PFSK-1 (cell line): ENCODE data around the gene LGALS12.

Source experiments
- FOXP2 ChIP-seq: optimal IDR thresholded peaks from 2 replicates; pipeline ENCODE3; 2011; ENCODE audit warnings: borderline replicate concordance, control low read depth, inconsistent platforms; ENCODE audit not compliant: insufficient read depth; ENCODE audit errors: extremely low read length, extremely low read depth
- POLR2AphosphoS5 ChIP-seq: IDR thresholded peaks from 2 replicates; pipeline ENCODE4 v1.6.1; 2012; ENCODE audit warnings: low read depth, mild to moderate bottlenecking, control low read depth, low read length, moderate library complexity
- REST ChIP-seq, 2 experiments: IDR thresholded peaks; 2 replicates each; pipeline versions ENCODE4 v1.6.1 to v1.8.0; 2011 to 2012; ENCODE audit warnings: low read depth in 2 of 2, low read length in 2 of 2, control low read depth in 1 of 2, inconsistent platforms in 1 of 2, mild to moderate bottlenecking in 1 of 2, moderate library complexity in 1 of 2; ENCODE audit not compliant: insufficient read depth in 1 of 2
- SIN3A ChIP-seq: IDR thresholded peaks from 2 replicates; pipeline ENCODE4 v1.6.1; 2012; ENCODE audit warnings: mild to moderate bottlenecking, low read length, moderate library complexity, borderline replicate concordance; ENCODE audit not compliant: insufficient read depth
- TAF1 ChIP-seq: IDR thresholded peaks from 2 replicates; pipeline ENCODE4 v1.6.1; 2012; ENCODE audit warnings: low read length, control low read depth, borderline replicate concordance; ENCODE audit not compliant: insufficient read depth

The LGALS12 gene

DNA sequence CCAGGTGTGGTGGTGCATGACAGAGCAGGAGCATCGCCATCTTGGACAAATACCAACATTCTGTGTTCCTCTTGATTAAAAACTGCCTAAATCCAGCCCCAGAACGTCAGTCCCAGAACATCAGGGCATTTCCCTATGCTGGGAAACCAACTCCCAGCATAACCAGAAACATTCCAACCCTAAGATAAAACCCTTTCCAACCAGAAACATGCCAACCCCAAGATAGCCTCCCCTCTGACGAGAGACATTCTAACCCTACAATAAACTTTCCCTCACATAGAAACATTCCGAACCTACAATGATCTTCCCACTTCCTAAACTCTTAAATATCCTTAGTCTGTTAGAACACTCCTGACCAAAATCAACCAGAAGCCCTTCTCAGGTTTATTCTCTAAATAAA is 42.3 kb downstream of the LGALS12 start:
- no peak for TF ChIP-seq FOXP2
- TF ChIP-seq TAF1 = no peak
- no peak for TF ChIP-seq SIN3A
- TF ChIP-seq REST (IDR thresholded peaks at IDR 0.05; ENCODE audit: insufficient read depth in 1 of 2, low read depth in 2 of 2, low read length in 2 of 2) = no peak
- no peak for TF ChIP-seq POLR2AphosphoS5

GRCh38 chr11:63549411-63549810 is 43.5 kb downstream of the LGALS12 start:
- TF ChIP-seq POLR2AphosphoS5 = no peak
- TF ChIP-seq FOXP2 = no peak

GRCh38 chr11:63551091-63551888 is 45.4 kb downstream of the LGALS12 start:
- no peak for TF ChIP-seq TAF1
- TF ChIP-seq SIN3A = no peak
- TF ChIP-seq FOXP2 = no peak
- no peak for TF ChIP-seq POLR2AphosphoS5
- TF ChIP-seq REST (IDR thresholded peaks at IDR 0.05; ENCODE audit: insufficient read depth in 1 of 2, low read depth in 2 of 2, low read length in 2 of 2) = no peak

GRCh38 chr11:63551889-63552266 is 46.0 kb downstream of the LGALS12 start:
- TF ChIP-seq REST (IDR thresholded peaks at IDR 0.05; ENCODE audit: insufficient read depth in 1 of 2, low read depth in 2 of 2, low read length in 2 of 2) = no peak
- no peak for TF ChIP-seq POLR2AphosphoS5
- TF ChIP-seq TAF1 = no peak
- no peak for TF ChIP-seq FOXP2
- no peak for TF ChIP-seq SIN3A

DNA sequence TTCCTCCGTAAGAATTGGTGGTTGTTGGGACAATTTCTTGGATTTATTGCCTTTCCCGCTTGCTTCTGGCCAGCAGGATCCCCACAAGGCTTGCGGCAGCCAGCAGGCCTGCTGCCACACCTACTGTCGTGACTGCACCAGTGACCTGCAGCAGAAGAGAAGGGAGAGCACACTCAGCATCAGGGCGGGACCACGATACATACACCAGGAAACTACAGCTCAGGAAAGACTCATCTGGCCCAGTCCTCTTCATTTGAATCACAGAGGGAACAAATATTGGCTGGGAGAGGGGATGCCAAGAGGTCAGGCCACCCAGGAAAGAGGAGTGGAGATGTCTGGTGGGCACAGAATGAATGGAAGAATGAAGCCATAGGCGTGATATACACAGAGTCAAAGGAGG is 47.0 kb downstream of the LGALS12 start:
- TF ChIP-seq POLR2AphosphoS5 (no peak), FOXP2 (no peak), TAF1 (no peak), REST (IDR thresholded peaks at IDR 0.05; ENCODE audit: insufficient read depth in 1 of 2, low read depth in 2 of 2, low read length in 2 of 2) (no peak), SIN3A (no peak)
